Stimulated activated CD4-positive, alpha-beta T cell treated with anti-CD3 and anti-CD28 coated beads, Interleukin-15, amount 100 ng/mL, for 24 hours (primary cell): Measurements from ENCODE around the gene GPR39.

Experiments used
- DNase-seq: peaks from one replicate; pipeline ENCODE4 v3.0.0-alpha.2; 2020

GPR39 gene

GRCh38 chr2:132646540-132647108 is 230.0 kb downstream of the GPR39 start:
- no peak for DNase-seq

- no peak for DNase-seq
Observed at GRCh38 chr2:132651115-132652045, 234.8 kb downstream of the GPR39 start.

GRCh38 chr2:132652474-132652873 is 235.9 kb downstream of the GPR39 start:
- no peak for DNase-seq

GRCh38 chr2:132654335-132654734 is 237.7 kb downstream of the GPR39 start:
- no peak for DNase-seq

- no peak for DNase-seq
Observed at GRCh38 chr2:132654968-132655367, 238.4 kb downstream of the GPR39 start.

GRCh38 chr2:132656266-132656975 is 239.8 kb downstream of the GPR39 start:
- no peak for DNase-seq

- no peak for DNase-seq
Observed at GRCh38 chr2:132659331-132659730, 242.7 kb downstream of the GPR39 start.

- no peak for DNase-seq
Observed at GRCh38 chr2:132662732-132663131, 246.1 kb downstream of the GPR39 start.

GRCh38 chr2:132664096-132664495 is 247.5 kb downstream of the GPR39 start:
- no peak for DNase-seq

GRCh38 chr2:132665401-132666140 is 249.0 kb downstream of the GPR39 start:
- no peak for DNase-seq

GRCh38 chr2:132667706-132668105 is 251.1 kb downstream of the GPR39 start:
- DNase-seq = no peak

GRCh38 chr2:132668189-132668823 is 251.7 kb downstream of the GPR39 start:
- DNase-seq = no peak

GRCh38 chr2:132668987-132669907 is 252.6 kb downstream of the GPR39 start:
- no peak for DNase-seq

GRCh38 chr2:132669908-132670495 is 253.4 kb downstream of the GPR39 start, which contains the start of gene LYPD1:
Gene LYPD1, minus strand, starts transcription at chr2:132670205. Its CDS starts 273 bp downstream, at chr2:132669932.
- DNase-seq = peak; percentile 6

- DNase-seq = no peak
Observed at GRCh38 chr2:132670496-132671150, 254.0 kb downstream of the GPR39 start.

- DNase-seq = no peak
Observed at GRCh38 chr2:132671151-132671835, 254.7 kb downstream of the GPR39 start.

- no peak for DNase-seq
Observed at GRCh38 chr2:132676999-132677398, 260.4 kb downstream of the GPR39 start.

- DNase-seq = no peak
Observed at GRCh38 chr2:132677661-132678060, 261.1 kb downstream of the GPR39 start.

- no peak for DNase-seq
Observed at GRCh38 chr2:132678483-132678882, 261.9 kb downstream of the GPR39 start.

GRCh38 chr2:132680544-132680943 is 263.9 kb downstream of the GPR39 start:
- no peak for DNase-seq
